GM12878 (cell line): ENCODE results near the gene PSMC4. TPM values are rescaled to one million over a fixed set of nuclear protein-coding genes. Genes with fewer than 3 reads are reported as not detected.

ENCODE experiments used
- ATAC-seq: fragments of 200-7000 bp; cut with Tn5 transposase; 3 replicates; pipeline ENCODE4 v1.9.1; 2020; ENCODE audit warnings: mild to moderate bottlenecking, moderate library complexity
- BruUV-seq: library from RNA; stranded (reverse); fragments of 400-500 nt; replicated peaks from 2 replicates; lab custom pipeline; 2021; lab: Mats Ljungman, UMichigan
- CTCF ChIA-PET: fragments of 300-600 bp; sonication (Branson Sonifier 250); formaldehyde crosslinking; extraction: SDS; loops from one replicate; lab custom pipeline; 2021; ENCODE audit warnings: inconsistent platforms; lab: Yijun Ruan, JAX
- POLR2A ChIA-PET: fragments of 350-600 bp; formaldehyde crosslinking; extraction: SDS; loops from one replicate; lab custom pipeline; 2021; ENCODE audit warnings: inconsistent platforms; lab: Charles Lee
- RAD21 ChIA-PET: fragments of 300-600 bp; sonication (Branson Sonifier 250); formaldehyde crosslinking; loops from one replicate; lab custom pipeline; 2023; ENCODE audit warnings: antibody characterized with exemption; ENCODE audit not compliant: unreplicated experiment; lab: Charles Lee
- SMC1A ChIA-PET: fragments of 300-600 bp; sonication (Branson Sonifier 250); formaldehyde crosslinking; loops from one replicate; lab custom pipeline; 2023; ENCODE audit not compliant: unreplicated experiment, uncharacterized antibody; lab: Charles Lee
- DNase-seq: peaks from one replicate; pipeline ENCODE4 v3.0.0-alpha.2; 2011; ENCODE audit warnings: low read depth, low spot score
- FAIRE-seq: peaks from 3 replicates; lab custom pipeline; 2011; peaks lifted over from hg19 to GRCh38; lab: Jason Lieb, UNC
- H2AFZ ChIP-seq: 2 replicates; pipeline ENCODE4 v1.6.0; 2011; ENCODE audit warnings: low read depth, low read length, control low read depth; ENCODE audit not compliant: control insufficient read depth
- H3K27ac ChIP-seq: 2 replicates; pipeline ENCODE4 v1.5.1; 2011; ENCODE audit warnings: control low read depth; ENCODE audit not compliant: control insufficient read depth, insufficient read depth
- H3K27me3 ChIP-seq, 2 experiments: replicated peaks in 1 of 2; 2 replicates each; pipeline versions ENCODE4 v1.6.0 to v1.6.1; 2011; ENCODE audit warnings: low read length in 1 of 2; ENCODE audit not compliant: control insufficient read depth in 2 of 2, insufficient read depth in 2 of 2
- H3K36me3 ChIP-seq, 2 experiments: 2 replicates each; pipeline ENCODE4 v1.5.1; 2011; ENCODE audit warnings: low read length in 1 of 2; ENCODE audit not compliant: control insufficient read depth in 2 of 2, insufficient read depth in 2 of 2
- H3K4me1 ChIP-seq: 2 replicates; pipeline ENCODE4 v1.6.1; 2011; ENCODE audit warnings: mild to moderate bottlenecking, low read length, moderate library complexity, mixed read lengths; ENCODE audit not compliant: control insufficient read depth, insufficient read depth
- H3K4me2 ChIP-seq: 2 replicates; pipeline ENCODE4 v1.6.0; 2011; ENCODE audit warnings: control low read depth; ENCODE audit not compliant: control insufficient read depth, insufficient read depth
- H3K4me3 ChIP-seq: fragments of 200-600 bp; sonication (generic); 2 replicates; pipeline ENCODE4 v1.5.1; 2016
- H3K79me2 ChIP-seq: 2 replicates; pipeline ENCODE4 v1.6.0; 2011; ENCODE audit warnings: low read length; ENCODE audit not compliant: control insufficient read depth, insufficient read depth
- H3K9ac ChIP-seq: 2 replicates; pipeline ENCODE4 v1.8.0; 2011; ENCODE audit warnings: low read length, control low read depth, mixed read lengths; ENCODE audit not compliant: control insufficient read depth, insufficient read depth
- H3K9me3 ChIP-seq: replicated peaks from 3 replicates; pipeline ENCODE4 v1.5.1; 2011; ENCODE audit warnings: mild to moderate bottlenecking, low read length; ENCODE audit not compliant: control insufficient read depth, insufficient read depth
- H4K20me1 ChIP-seq: 2 replicates; pipeline ENCODE4 v1.6.0; 2011; ENCODE audit not compliant: control insufficient read depth, insufficient read depth
- ATF3 ChIP-seq: IDR thresholded peaks from 2 replicates; pipeline ENCODE4 v1.6.1; 2011; ENCODE audit warnings: low read depth, mild to moderate bottlenecking, low read length, moderate library complexity, borderline replicate concordance; ENCODE audit errors: extremely low read depth
- BACH1 ChIP-seq: fragments of 450-650 bp; IDR thresholded peaks from 2 replicates; pipeline ENCODE4 v1.6.1; 2017; ENCODE audit warnings: mild to moderate bottlenecking, borderline replicate concordance
- KLF5 ChIP-seq: fragments of 450-650 bp; IDR thresholded peaks from 2 replicates; pipeline ENCODE4 v1.6.1; 2014; ENCODE audit warnings: mild to moderate bottlenecking; ENCODE audit not compliant: partially characterized antibody
- MEF2B ChIP-seq: fragments of 450-650 bp; IDR thresholded peaks from 2 replicates; pipeline ENCODE4 v1.6.1; 2018; ENCODE audit warnings: mild to moderate bottlenecking, moderate library complexity; ENCODE audit not compliant: partially characterized antibody, poor library complexity, severe bottlenecking
- NFYB ChIP-seq: IDR thresholded peaks from 2 replicates; pipeline ENCODE4 v1.6.1; 2011; ENCODE audit warnings: low read depth, mild to moderate bottlenecking, low read length, improper control_type of control experiment, moderate library complexity; ENCODE audit not compliant: insufficient read depth
- PAX5 ChIP-seq: IDR thresholded peaks from 2 replicates; pipeline ENCODE4 v1.6.1; 2011; ENCODE audit warnings: low read depth, low read length, borderline replicate concordance
- STAT3 ChIP-seq: IDR thresholded peaks from 2 replicates; pipeline ENCODE4 v1.6.1; 2011; ENCODE audit warnings: low read depth, low read length, improper control_type of control experiment
- TBL1XR1 ChIP-seq: IDR thresholded peaks from 2 replicates; pipeline ENCODE4 v1.6.1; 2012; ENCODE audit warnings: low read depth, low read length, improper control_type of control experiment
- ZBTB40 ChIP-seq: fragments of 450-650 bp; IDR thresholded peaks from 2 replicates; pipeline ENCODE4 v1.6.1; 2016; ENCODE audit warnings: mild to moderate bottlenecking, moderate library complexity, borderline replicate concordance
- ZNF24 ChIP-seq: fragments of 450-650 bp; IDR thresholded peaks from 2 replicates; pipeline ENCODE4 v1.6.1; 2017; ENCODE audit warnings: antibody characterized with exemption, mild to moderate bottlenecking
- in situ Hi-C: fragments of 300-500 bp; cut with MboI; formaldehyde crosslinking; loops from 9 replicates; pipeline ENCODE4 v1.14.3; 2018; ENCODE audit warnings: mixed read lengths
- intact Hi-C: fragments of 100-400 bp; cut with micrococcal nuclease; formaldehyde crosslinking; loops from one replicate; pipeline ENCODE4 v1.14.2; 2022; ENCODE audit not compliant: unreplicated experiment
- polyA plus RNA-seq, 11 experiments: library from polyadenylated mRNA; depleted of rRNA in 4 of 11; unstranded in 6 of 11; stranded (reverse) in 5 of 11; fragments of >200 nt; fragmentation: Nextera tagmentation in 4 of 11; fragmentation: Illumina TruSeq in 1 of 11; extraction: Ambion mirVana in 4 of 11; extraction: Trizol in 1 of 11; gene quantifications; 1 replicate in 1 of 11; 2 replicates in 10 of 11; pipeline versions ENCODE4 v1.2.1 to v1.2.3, GENCODE V29; 2011 to 2016; ENCODE audit warnings: inconsistent platforms in 2 of 11, missing spikeins in 2 of 11, low read depth in 1 of 11
- total RNA-seq, 4 experiments: library from RNA; depleted of rRNA in 3 of 4; stranded (reverse); fragments of >200 nt in 3 of 4; fragmentation: Illumina TruSeq in 1 of 4; extraction: Trizol in 1 of 4; gene quantifications; 2 replicates each; pipeline versions ENCODE4 v1.2.1 to v1.2.3, GENCODE V29; 2013 to 2021

Gene PSMC4
- total and polyA plus RNA-seq, 10 of the 15 experiments (the other 5 are each of a cell fraction or from before 2014, with no cell fraction given), result 55.2 to 328 (median 127) TPM

GRCh38 chr19:39986643-39987042, 15.7 kb downstream of the PSMC4 start:
- Histone ChIP-seq H3K9ac (no peak overlapping the region), H4K20me1 (no peaks in the 10 kb centered on the region), H3K79me2 (no peaks in the 10 kb centered on the region), H2AFZ (no peak overlapping the region), H3K27me3 (no peaks in the 10 kb centered on the region), H3K9me3 (peaks cover 10% of the 10 kb centered on the region), H3K27ac (no peak overlapping the region), H3K4me1 (no peaks in the 10 kb centered on the region), H3K4me3 (no peak overlapping the region), H3K4me2 (no peak overlapping the region), H3K36me3 (peaks cover 0 to 7% of the 10 kb centered on the region in 2 experiments; a peak in 2 of 4 replicates)
- FAIRE-seq (no peak), DNase-seq (no peak), ATAC-seq (no peak)
- no TSS peak for BruUV-seq
- ChIA-PET CTCF (interaction anchor here (0.6 kb wide), 1 partner anchor 65 kb away, joined by 4 read pairs; no protein-coding TSS in a partner anchor), SMC1A (no interaction called here), RAD21 (no interaction called here), POLR2A (no interaction called here)
- no peak for TF ChIP-seq ATF3
- TF ChIP-seq ZBTB40, result no peak
- no peak for TF ChIP-seq MEF2B
- TF ChIP-seq KLF5, result no peak
- TF ChIP-seq BACH1, result no peak
- no peak for TF ChIP-seq STAT3
- TF ChIP-seq ZNF24, result no peak
- no peak for TF ChIP-seq PAX5
- TF ChIP-seq TBL1XR1, result no peak
- TF ChIP-seq NFYB, result no peak
- intact Hi-C loops, result no loop called here
- in situ Hi-C loops, result no loop called here
